ENCODE data around the gene PTGDS. TPM values are rescaled to one million over a fixed set of nuclear protein-coding genes. Genes with fewer than 3 reads are reported as not detected.

The PTGDS gene
- total and polyA plus RNA-seq, 7 experiments from 2014 or later, result 0.97 to 68.7 (median 4.3) TPM; not detected in 2

DNA sequence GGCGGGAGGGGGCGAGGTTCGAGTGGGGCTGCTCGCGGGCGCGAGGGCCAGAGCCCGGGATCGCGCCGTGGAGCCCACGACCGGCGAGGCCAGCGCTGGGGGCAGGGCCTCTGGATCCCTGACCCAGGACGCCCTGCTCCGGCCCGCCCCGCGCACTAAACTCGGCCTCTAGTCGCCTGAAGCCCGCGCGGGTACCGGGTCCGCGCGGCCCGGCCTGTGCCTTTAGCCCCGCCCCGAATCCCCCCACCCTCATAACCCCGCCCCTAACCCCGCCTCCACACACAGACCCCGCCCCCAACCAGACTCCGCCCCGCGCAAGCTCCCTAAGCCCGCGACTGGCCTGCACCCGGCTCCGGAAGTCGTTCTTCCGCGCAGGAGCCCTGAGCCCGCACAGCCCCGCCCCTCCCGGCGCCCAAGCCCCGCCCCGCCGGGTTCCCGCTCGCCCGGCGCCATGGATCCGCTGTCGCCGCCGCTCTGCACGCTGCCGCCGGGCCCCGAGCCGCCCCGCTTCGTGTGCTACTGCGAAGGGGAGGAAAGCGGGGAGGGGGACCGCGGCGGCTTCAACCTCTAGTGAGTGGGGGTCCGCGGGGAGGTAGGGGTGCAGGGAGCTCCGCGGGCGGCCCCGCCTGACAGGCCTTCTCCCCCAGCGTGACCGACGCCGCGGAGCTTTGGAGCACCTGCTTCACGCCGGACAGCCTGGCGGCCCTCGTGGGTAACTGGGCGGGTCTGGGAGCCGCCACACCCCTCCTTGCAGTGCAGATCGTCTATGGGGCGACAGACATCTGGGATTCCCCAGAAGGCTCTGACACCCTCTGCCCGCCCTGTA, 14.9 kb downstream of the PTGDS start, which contains the start of gene PAXX:
TSS of gene PAXX (plus strand) at position 430 of the 826 bp plus-strand sequence. CDS start at position 452, 22 bp downstream.
- Histone ChIP-seq H3K9me3 (ENCODE audit: control insufficient read depth in 2 of 3, low read length in 3 of 3) (no peaks in the 10 kb centered on the region), H3K4me1 (ENCODE audit: control insufficient read depth in 2 of 2, insufficient read depth in 2 of 2, low read length in 2 of 2) (peaks cover 17 to 23% of the 10 kb centered on the region in 2 donors), H3K27me3 (ENCODE audit: control insufficient read depth in 2 of 2, insufficient read depth in 2 of 2, low read length in 2 of 2) (no peaks in the 10 kb centered on the region), H3K4me3 (ENCODE audit: low read length) (peak within 1 kb of the TSS; percentile 74), H3K36me3 (ENCODE audit: control insufficient read depth in 2 of 3, insufficient read depth in 3 of 3, low read length in 3 of 3) (peaks cover 0 to 9% (median 0%) of the 10 kb centered on the region in 3 experiments), H3K27ac (ENCODE audit: low read depth, low read length) (peak within 1 kb of the TSS; percentile 81)
- H3K27me3 Mint-ChIP-seq, result peaks cover 5 to 22% (median 5%) of the 10 kb centered on the region in 5 donors
- peak within 1 kb of the TSS; percentile 48 to 89 (median 88) for H3K27ac Mint-ChIP-seq
- H3K9me3 Mint-ChIP-seq, result peaks cover 0 to 1% (median 0%) of the 10 kb centered on the region in 11 donors
- DNase-seq (peak; percentile 90 to 99 (median 93)), ATAC-seq (peak; percentile 96)
- intact Hi-C loops (cut with micrococcal nuclease), result loop anchor here (1.0 to 5.0 kb wide), 16 partner anchors 14 to 509 kb away; partner anchors contain the start of genes ABCA2 (in 1 of the 2), EXD3 (in 1 of the 2), FBXW5 (in 1 of the 2) and LCN12 (in 1 of the 2)
- peak within 1 kb of the TSS; percentile 76 to 90 (median 86) for H3K4me3 Mint-ChIP-seq
- peaks cover 0 to 25% (median 15%) of the 10 kb centered on the region in 7 donors for H3K4me1 Mint-ChIP-seq
- H3K36me3 Mint-ChIP-seq, result peaks cover 0 to 7% (median 0%) of the 10 kb centered on the region in 5 donors
- CTCF ChIA-PET, result interaction anchor here (0.6 to 2.5 kb wide), 5 partner anchors 11 to 596 kb away, joined by 3 to 8 read pairs (median 3); partner anchors contain the start of gene FUT7
- POLR2A ChIA-PET, result interaction anchor here (0.6 to 2.3 kb wide), 9 partner anchors 11 to 248 kb away, joined by 3 to 6 read pairs (median 4); partner anchors contain the start of genes C8G, FBXW5, MAN1B1 and SAPCD2

DNA sequence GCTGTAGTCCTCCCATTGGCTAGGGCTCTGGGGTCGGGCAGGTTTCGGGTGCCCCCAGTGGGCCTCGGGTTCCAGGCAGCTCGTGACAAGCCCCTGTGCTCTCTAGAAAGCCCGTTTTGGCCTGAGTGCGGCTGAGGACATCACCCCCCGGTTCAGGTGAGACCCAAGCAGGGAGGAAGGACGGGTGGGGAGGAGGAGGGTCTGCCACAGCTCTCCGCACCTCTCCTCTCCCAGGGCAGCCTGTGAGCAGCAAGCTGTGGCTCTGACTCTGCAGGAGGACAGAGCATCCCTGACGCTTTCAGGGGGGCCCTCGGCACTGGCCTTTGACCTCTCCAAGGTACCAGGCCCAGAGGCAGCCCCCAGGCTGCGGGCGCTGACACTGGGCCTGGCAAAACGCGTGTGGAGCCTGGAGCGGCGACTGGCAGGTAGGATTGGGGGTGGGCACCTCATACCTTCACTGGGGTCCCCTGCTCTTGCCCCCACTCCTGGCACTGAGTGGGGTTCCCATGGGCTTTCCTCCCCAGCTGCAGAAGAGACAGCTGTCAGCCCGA, 15.6 kb downstream of the PTGDS start:
- ATAC-seq (no peak), DNase-seq (no peak)
- H3K4me1 Mint-ChIP-seq, result peaks cover 5 to 29% (median 20%) of the 10 kb centered on the region in 7 donors
- intact Hi-C loops (cut with micrococcal nuclease), result loop anchor here (1.0 to 5.0 kb wide), 16 partner anchors 15 to 510 kb away; partner anchors contain the start of genes ABCA2 (in 1 of the 2), EXD3 (in 1 of the 2), FBXW5 (in 1 of the 2) and LCN12 (in 1 of the 2)
- peak overlapping the region; percentile 76 to 90 (median 86) for H3K4me3 Mint-ChIP-seq
- Histone ChIP-seq H3K9me3 (ENCODE audit: control insufficient read depth in 2 of 3, low read length in 3 of 3) (no peaks in the 10 kb centered on the region), H3K27me3 (ENCODE audit: control insufficient read depth in 2 of 2, insufficient read depth in 2 of 2, low read length in 2 of 2) (no peaks in the 10 kb centered on the region), H3K4me3 (ENCODE audit: low read length) (peak overlapping the region; percentile 74), H3K27ac (ENCODE audit: low read depth, low read length) (peak overlapping the region; percentile 81), H3K36me3 (ENCODE audit: control insufficient read depth in 2 of 3, insufficient read depth in 3 of 3, low read length in 3 of 3) (peaks cover 0 to 9% (median 0%) of the 10 kb centered on the region in 3 experiments), H3K4me1 (ENCODE audit: control insufficient read depth in 2 of 2, insufficient read depth in 2 of 2, low read length in 2 of 2) (peaks cover 17 to 30% of the 10 kb centered on the region in 2 donors)
- peaks cover 0 to 7% (median 0%) of the 10 kb centered on the region in 5 donors for H3K36me3 Mint-ChIP-seq
- peaks cover 0 to 1% (median 0%) of the 10 kb centered on the region in 11 donors for H3K9me3 Mint-ChIP-seq
- CTCF ChIA-PET, result interaction anchor here (0.6 to 2.5 kb wide), 5 partner anchors 12 to 597 kb away, joined by 3 to 8 read pairs (median 3); partner anchors contain the start of gene FUT7
- H3K27me3 Mint-ChIP-seq, result peaks cover 2 to 19% (median 6%) of the 10 kb centered on the region in 5 donors
- POLR2A ChIA-PET, result interaction anchor here (0.6 to 2.3 kb wide), 6 partner anchors 18 to 202 kb away, joined by 3 to 6 read pairs (median 4); partner anchors contain the start of genes C8G, FBXW5, MAN1B1 and TMEM141
- peak overlapping the region; percentile 48 to 89 (median 79) for H3K27ac Mint-ChIP-seq

DNA sequence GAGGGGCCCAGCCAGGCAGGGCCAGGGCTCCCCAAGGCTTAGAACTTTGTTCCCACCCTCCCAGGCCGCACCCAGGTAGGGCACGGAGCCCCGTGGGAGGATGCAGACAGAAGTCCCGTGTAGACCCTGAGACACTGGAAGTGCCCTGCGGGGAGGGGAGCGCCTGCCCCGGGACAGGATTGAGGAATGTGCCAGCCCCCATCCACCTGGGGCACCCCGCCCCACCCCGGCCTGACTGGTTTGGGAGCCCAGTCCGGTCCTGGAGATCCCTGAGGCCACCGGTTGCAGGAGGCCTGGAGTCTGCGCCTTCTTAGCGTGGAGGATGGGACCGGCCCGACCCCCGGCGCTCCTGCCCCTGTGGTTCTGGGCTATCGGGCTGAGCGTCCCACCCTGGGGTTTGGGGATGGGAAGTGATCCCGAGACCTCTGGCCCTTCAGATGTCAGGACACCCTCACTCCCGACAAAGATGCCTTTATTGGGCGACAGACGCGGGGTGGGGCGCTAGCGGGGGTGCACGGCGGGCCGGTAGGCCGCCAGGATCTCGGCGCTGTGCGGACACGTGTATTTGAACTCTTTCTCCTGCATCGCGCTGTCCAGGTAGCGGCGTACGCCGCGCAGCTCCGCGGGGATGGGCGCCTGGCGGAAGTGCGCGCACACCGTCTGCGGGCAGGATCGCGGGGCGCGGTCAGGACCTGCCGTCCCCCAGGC, 17.0 kb downstream of the PTGDS start:
- H3K4me1 Mint-ChIP-seq, result peaks cover 10 to 39% (median 25%) of the 10 kb centered on the region in 7 donors
- peaks cover 0 to 9% (median 0%) of the 10 kb centered on the region in 3 experiments for H3K36me3 ChIP-seq (ENCODE audit: control insufficient read depth in 2 of 3, insufficient read depth in 3 of 3, low read length in 3 of 3)
- peaks cover 17 to 44% of the 10 kb centered on the region in 2 donors for H3K4me1 ChIP-seq (ENCODE audit: control insufficient read depth in 2 of 2, insufficient read depth in 2 of 2, low read length in 2 of 2)
- H3K27me3 ChIP-seq (ENCODE audit: control insufficient read depth in 2 of 2, insufficient read depth in 2 of 2, low read length in 2 of 2), result no peaks in the 10 kb centered on the region
- peaks cover 0 to 7% (median 0%) of the 10 kb centered on the region in 5 donors for H3K36me3 Mint-ChIP-seq
- peaks cover 0 to 16% (median 5%) of the 10 kb centered on the region in 5 donors for H3K27me3 Mint-ChIP-seq
- ChIA-PET CTCF (no interaction called here), POLR2A (interaction anchor here (0.8 to 1.0 kb wide), 2 partner anchors 203 to 266 kb away, joined by 3 read pairs; partner anchors contain the start of gene TMEM141)
- intact Hi-C loops (cut with micrococcal nuclease), result loop anchor here in 1 of 2 donors (5.0 kb wide), 2 partner anchors 42 to 428 kb away; partner anchors contain the start of genes EXD3, LCN12 and NOXA1
- no peak overlapping the region for H3K27ac Mint-ChIP-seq
- H3K9me3 Mint-ChIP-seq, result no peaks in the 10 kb centered on the region
- H3K4me3 ChIP-seq (ENCODE audit: low read length), result no peak overlapping the region
- no peaks in the 10 kb centered on the region for H3K9me3 ChIP-seq (ENCODE audit: control insufficient read depth in 2 of 3, low read length in 3 of 3)
- H3K4me3 Mint-ChIP-seq, result peak overlapping the region in 4 of 10 donors; percentile 38 to 89 (median 84)
- ATAC-seq (no peak), DNase-seq (no peak)
- no peak overlapping the region for H3K27ac ChIP-seq (ENCODE audit: low read depth, low read length)

DNA sequence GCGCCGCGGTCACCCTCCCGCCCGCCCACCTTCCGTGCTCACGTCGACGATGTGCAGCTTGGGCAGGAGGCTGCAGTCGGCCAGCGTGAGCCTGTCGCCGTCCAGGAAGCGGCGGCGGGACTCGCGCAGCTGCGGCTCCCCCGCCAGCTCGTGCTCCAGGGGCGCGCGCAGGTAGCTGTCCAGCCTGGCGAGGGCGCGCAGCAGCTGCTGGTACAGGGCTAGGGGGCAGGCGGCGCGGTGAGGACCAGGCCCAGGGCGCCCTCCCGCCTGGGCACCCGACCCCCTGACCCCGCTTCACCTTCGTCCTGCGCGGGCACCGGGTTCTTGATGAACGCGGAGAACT, 17.6 kb downstream of the PTGDS start:
- H3K27ac ChIP-seq (ENCODE audit: low read depth, low read length), result no peak overlapping the region
- Mint-ChIP-seq H3K36me3 (peaks cover 0 to 7% (median 0%) of the 10 kb centered on the region in 5 donors), H3K4me3 (no peak overlapping the region), H3K4me1 (peaks cover 10 to 40% (median 25%) of the 10 kb centered on the region in 7 donors), H3K9me3 (no peaks in the 10 kb centered on the region), H3K27ac (no peak overlapping the region), H3K27me3 (peaks cover 0 to 13% (median 5%) of the 10 kb centered on the region in 5 donors)
- no peaks in the 10 kb centered on the region for H3K27me3 ChIP-seq (ENCODE audit: control insufficient read depth in 2 of 2, insufficient read depth in 2 of 2, low read length in 2 of 2)
- DNase-seq (no peak), ATAC-seq (no peak)
- POLR2A ChIA-PET, result no interaction called here
- peaks cover 17 to 48% of the 10 kb centered on the region in 2 donors for H3K4me1 ChIP-seq (ENCODE audit: control insufficient read depth in 2 of 2, insufficient read depth in 2 of 2, low read length in 2 of 2)
- intact Hi-C loops (cut with micrococcal nuclease), result loop anchor here in 1 of 2 donors (5.0 kb wide), 2 partner anchors 43 to 427 kb away; partner anchors contain the start of genes EXD3, LCN12 and NOXA1
- CTCF ChIA-PET, result no interaction called here
- H3K36me3 ChIP-seq (ENCODE audit: control insufficient read depth in 2 of 3, insufficient read depth in 3 of 3, low read length in 3 of 3), result peaks cover 0 to 9% (median 0%) of the 10 kb centered on the region in 3 experiments
- H3K4me3 ChIP-seq (ENCODE audit: low read length), result no peak overlapping the region
- H3K9me3 ChIP-seq (ENCODE audit: control insufficient read depth in 2 of 3, low read length in 3 of 3), result no peaks in the 10 kb centered on the region

GRCh38 chr9:136995362-136995761, 18.1 kb downstream of the PTGDS start:
- Mint-ChIP-seq H3K4me1 (peaks cover 10 to 44% (median 29%) of the 10 kb centered on the region in 7 donors), H3K4me3 (no peak overlapping the region), H3K27ac (no peak overlapping the region), H3K36me3 (peaks cover 0 to 7% (median 0%) of the 10 kb centered on the region in 5 donors), H3K27me3 (peaks cover 0 to 9% (median 5%) of the 10 kb centered on the region in 5 donors), H3K9me3 (no peaks in the 10 kb centered on the region)
- Histone ChIP-seq H3K4me3 (ENCODE audit: low read length) (no peak overlapping the region), H3K36me3 (ENCODE audit: control insufficient read depth in 2 of 3, insufficient read depth in 3 of 3, low read length in 3 of 3) (peaks cover 0 to 9% (median 0%) of the 10 kb centered on the region in 3 experiments), H3K27ac (ENCODE audit: low read depth, low read length) (no peak overlapping the region), H3K27me3 (ENCODE audit: control insufficient read depth in 2 of 2, insufficient read depth in 2 of 2, low read length in 2 of 2) (no peaks in the 10 kb centered on the region), H3K4me1 (ENCODE audit: control insufficient read depth in 2 of 2, insufficient read depth in 2 of 2, low read length in 2 of 2) (peaks cover 17 to 53% of the 10 kb centered on the region in 2 donors), H3K9me3 (ENCODE audit: control insufficient read depth in 2 of 3, low read length in 3 of 3) (no peaks in the 10 kb centered on the region)
- ChIA-PET CTCF (interaction anchor here (1.3 kb wide), 1 partner anchor 34 kb away, joined by 3 read pairs; no protein-coding TSS in a partner anchor), POLR2A (interaction anchor here (0.6 kb wide), 2 partner anchors 57 to 113 kb away, joined by 3 read pairs; no protein-coding TSS in a partner anchor)
- intact Hi-C loops (cut with micrococcal nuclease), result no loop called here
- no peak for DNase-seq
- ATAC-seq, result no peak
